NOMO-1 treated with dmso at 0.1 percent for 144 hours (cell line): ENCODE results near the gene ADARB2.
A peak's percentile ranks its signal among the peaks of the same experiment; 100 is the strongest.
"Not testable (repeated sequence)": the region's sequence is repeated elsewhere in the genome, so short reads cannot be mapped to it uniquely, and the experiment has no call there.

ENCODE experiments used
- DNase-seq: peaks from one replicate; lab custom pipeline; 2025; ENCODE audit not compliant: unreplicated experiment; lab: John Stamatoyannopoulos, UW

The ADARB2 gene

GRCh38 chr10:1274111-1274661 lies 463.1 kb downstream of the ADARB2 start:
- DNase-seq, result no peak

- DNase-seq, result no peak
These were observed 463.8 kb downstream of the ADARB2 start for GRCh38 chr10:1273372-1274105.

- no peak for DNase-seq
These were observed 464.6 kb downstream of the ADARB2 start for GRCh38 chr10:1272777-1273161.

- DNase-seq, result no peak
These were observed 465.1 kb downstream of the ADARB2 start for GRCh38 chr10:1272079-1272776.

GRCh38 chr10:1270906-1271305 lies 466.4 kb downstream of the ADARB2 start:
- no peak for DNase-seq

GRCh38 chr10:1270490-1270889 lies 466.8 kb downstream of the ADARB2 start:
- DNase-seq, result no peak

GRCh38 chr10:1268831-1269230 lies 468.5 kb downstream of the ADARB2 start:
- DNase-seq, result peak; percentile 19

- no peak for DNase-seq
These were observed 469.8 kb downstream of the ADARB2 start for GRCh38 chr10:1267568-1267967.

GRCh38 chr10:1267148-1267547 lies 470.2 kb downstream of the ADARB2 start:
- no peak for DNase-seq

- no peak for DNase-seq
These were observed 471.1 kb downstream of the ADARB2 start for GRCh38 chr10:1266033-1266802.

GRCh38 chr10:1264001-1264400 lies 473.3 kb downstream of the ADARB2 start:
- no peak for DNase-seq

GRCh38 chr10:1257274-1257673 lies 480.1 kb downstream of the ADARB2 start:
- DNase-seq, result no peak

GRCh38 chr10:1256432-1256725 lies 480.9 kb downstream of the ADARB2 start:
- DNase-seq, result no peak

- DNase-seq, result no peak
These were observed 481.5 kb downstream of the ADARB2 start for GRCh38 chr10:1255600-1256431.

GRCh38 chr10:1255118-1255517 lies 482.2 kb downstream of the ADARB2 start:
- DNase-seq, result no peak

GRCh38 chr10:1253523-1254353 lies 483.6 kb downstream of the ADARB2 start:
- no peak for DNase-seq

GRCh38 chr10:1251769-1252168 lies 485.6 kb downstream of the ADARB2 start:
- DNase-seq, result no peak

GRCh38 chr10:1249142-1249920 lies 488.0 kb downstream of the ADARB2 start:
- DNase-seq, result no peak

- not testable (repeated sequence) for DNase-seq
These were observed 489.1 kb downstream of the ADARB2 start for GRCh38 chr10:1248262-1248630.
